Endothelial cell of umbilical vein (primary cell): ENCODE results near the gene KLRG1. TPM values are rescaled to one million over a fixed set of nuclear protein-coding genes. Genes with fewer than 3 reads are reported as not detected.

ENCODE experiments used
- BruUV-seq: library from RNA; stranded (reverse); fragments of 400-500 nt; replicated peaks from 2 replicates; lab custom pipeline; 2021; lab: Mats Ljungman, UMichigan
- CTCF ChIA-PET: fragments of 300-600, 350-600 bp; sonication (Branson Sonifier 250); formaldehyde crosslinking; loops from one replicate; lab custom pipeline; 2021; ENCODE audit warnings: antibody characterized with exemption, inconsistent platforms; lab: Charles Lee
- POLR2A ChIA-PET: fragments of 300-600, 350-600 bp; sonication (Branson Sonifier 250); formaldehyde crosslinking; loops from one replicate; lab custom pipeline; 2021; ENCODE audit warnings: antibody characterized with exemption, inconsistent platforms; lab: Charles Lee
- DNase-seq: peaks from one replicate; pipeline ENCODE4 v3.0.0-alpha.2; 2011; ENCODE audit warnings: low read depth, low spot score
- FAIRE-seq: peaks from 2 replicates; lab custom pipeline; 2011; peaks lifted over from hg19 to GRCh38; lab: Jason Lieb, UNC
- H2AFZ ChIP-seq: 2 replicates; pipeline ENCODE4 v1.6.0; 2012; ENCODE audit warnings: low read depth, low read length, control low read depth, inconsistent platforms
- H3K27ac ChIP-seq: 2 replicates; pipeline ENCODE4 v1.5.1; 2011; ENCODE audit warnings: low read depth, mild to moderate bottlenecking, control low read depth, low read length, moderate library complexity; ENCODE audit not compliant: insufficient read depth
- H3K27me3 ChIP-seq, 2 experiments: 2 replicates each; pipeline versions ENCODE4 v1.6.0 to v1.6.1; 2011; ENCODE audit warnings: low read length in 2 of 2, mixed read lengths in 1 of 2; ENCODE audit not compliant: control insufficient read depth in 2 of 2, insufficient read depth in 2 of 2
- H3K36me3 ChIP-seq, 2 experiments: 2 replicates in 1 of 2; 3 replicates in 1 of 2; pipeline ENCODE4 v1.5.1; 2011; ENCODE audit warnings: low read length in 2 of 2, mild to moderate bottlenecking in 1 of 2, moderate library complexity in 1 of 2; ENCODE audit not compliant: control insufficient read depth in 2 of 2, insufficient read depth in 2 of 2; ENCODE audit errors: extremely low read depth in 1 of 2
- H3K4me1 ChIP-seq: 3 replicates; pipeline ENCODE4 v1.5.1; 2011; ENCODE audit warnings: mild to moderate bottlenecking, low read length; ENCODE audit not compliant: control insufficient read depth, insufficient read depth; ENCODE audit errors: extremely low read depth
- H3K4me2 ChIP-seq: 2 replicates; pipeline ENCODE4 v1.6.1; 2011; ENCODE audit warnings: low read length, control low read depth, mixed read lengths; ENCODE audit not compliant: insufficient read depth
- H3K4me3 ChIP-seq, 3 experiments: fragments of 200-600 bp in 1 of 3; sonication (generic), shearing (Covaris generic) in 1 of 3; replicated peaks in 1 of 3; 2 replicates each; pipeline ENCODE4 v1.5.1; 2011 to 2016; ENCODE audit warnings: control low read depth in 3 of 3, low read length in 3 of 3, mild to moderate bottlenecking in 2 of 3, inconsistent platforms in 1 of 3, low read depth in 1 of 3, moderate library complexity in 1 of 3; ENCODE audit not compliant: insufficient read depth in 1 of 3
- H3K79me2 ChIP-seq: 2 replicates; pipeline ENCODE4 v1.6.0; 2012; ENCODE audit warnings: low read length, inconsistent platforms; ENCODE audit not compliant: control insufficient read depth, insufficient read depth
- H3K9ac ChIP-seq: replicated peaks from 2 replicates; pipeline ENCODE3; 2011; ENCODE audit warnings: low read length, control low read depth; ENCODE audit not compliant: insufficient read depth; ENCODE audit errors: extremely low read depth
- H3K9me1 ChIP-seq: replicated peaks from 3 replicates; pipeline ENCODE4 v1.6.0; 2011; ENCODE audit warnings: mild to moderate bottlenecking, low read length; ENCODE audit not compliant: control insufficient read depth, insufficient read depth; ENCODE audit errors: extremely low read depth
- H3K9me3 ChIP-seq: replicated peaks from 2 replicates; pipeline ENCODE4 v1.5.1; 2012; ENCODE audit warnings: low read length, inconsistent platforms; ENCODE audit not compliant: control insufficient read depth, insufficient read depth
- H4K20me1 ChIP-seq: replicated peaks from 2 replicates; pipeline ENCODE3; 2011; ENCODE audit warnings: mild to moderate bottlenecking, low read length; ENCODE audit not compliant: control insufficient read depth, insufficient read depth; ENCODE audit errors: extremely low read depth
- EZH2 ChIP-seq: IDR thresholded peaks from 2 replicates; pipeline ENCODE4 v1.6.1; 2012; ENCODE audit warnings: borderline replicate concordance, low read depth, mild to moderate bottlenecking, moderate library complexity, low read length, inconsistent platforms; ENCODE audit not compliant: severe bottlenecking
- FOS ChIP-seq: IDR thresholded peaks from 2 replicates; pipeline ENCODE4 v1.6.1; 2011; ENCODE audit warnings: mild to moderate bottlenecking, low read length, moderate library complexity, borderline replicate concordance; ENCODE audit not compliant: insufficient read depth
- GATA2 ChIP-seq: IDR thresholded peaks from 2 replicates; pipeline ENCODE4 v1.7.0; 2011; ENCODE audit warnings: low read depth, mild to moderate bottlenecking, moderate library complexity, mixed read lengths, low read length; ENCODE audit not compliant: insufficient read length, insufficient read depth
- JUN ChIP-seq: IDR thresholded peaks from 2 replicates; pipeline ENCODE4 v1.6.1; 2011; ENCODE audit warnings: borderline replicate concordance, low read depth; ENCODE audit not compliant: insufficient read length, insufficient read depth
- MYC ChIP-seq: IDR thresholded peaks from one replicate; pipeline ENCODE4 v1.6.1; 2011; ENCODE audit warnings: mild to moderate bottlenecking, low read depth, low read length
- POLR2A ChIP-seq: IDR thresholded peaks from 2 replicates; pipeline ENCODE4 v1.6.1; 2012; ENCODE audit warnings: low read depth, mild to moderate bottlenecking, control low read depth, low read length
- POLR2AphosphoS5 ChIP-seq: IDR thresholded peaks from 2 replicates; pipeline ENCODE4 v1.6.1; 2012; ENCODE audit warnings: low read depth, mild to moderate bottlenecking, control low read depth, low read length, moderate library complexity; ENCODE audit not compliant: insufficient read depth
- dilution Hi-C: fragments of 300-500 bp; cut with MboI; formaldehyde crosslinking; loops from one replicate; pipeline ENCODE4 v1.15.0; 2019; ENCODE audit warnings: low sequenced_read_pairs; ENCODE audit not compliant: extremely low pct_ligation_motif_present
- intact Hi-C: fragments of 100-400 bp; cut with micrococcal nuclease; formaldehyde crosslinking; loops from one replicate; pipeline ENCODE4 v1.10.0; 2022
- polyA plus RNA-seq, 4 experiments: library from polyadenylated mRNA; depleted of rRNA in 3 of 4; stranded (reverse) in 3 of 4; unstranded in 1 of 4; fragments of >200 nt; gene quantifications; 2 replicates each; pipeline versions ENCODE4 v1.2.1 to v1.2.3, GENCODE V29; 2011 to 2012; ENCODE audit warnings: missing spikeins in 1 of 4
- total RNA-seq: library from RNA; stranded (reverse); gene quantifications from 2 replicates; pipeline ENCODE4 v1.2.3, GENCODE V29; 2021
- TF ChIP-seq, protein P1 (sequence below): IDR thresholded peaks from 2 replicates; pipeline ENCODE4 v1.6.1; 2011; ENCODE audit not compliant: insufficient read depth, insufficient read length
- TF ChIP-seq, protein P2 (sequence below), 2 donors: IDR thresholded peaks; 1 replicate in 1 of 2; 2 replicates in 1 of 2; pipeline ENCODE4 v1.5.1; 2011; ENCODE audit warnings: low read length in 2 of 2, mild to moderate bottlenecking in 2 of 2, moderate library complexity in 2 of 2, control low read depth in 1 of 2, inconsistent platforms in 1 of 2, low read depth in 1 of 2; ENCODE audit not compliant: insufficient read depth in 1 of 2; ENCODE audit errors: extremely low read depth in 1 of 2

The KLRG1 gene
- total and polyA plus RNA-seq, 2 donors (not counting 3 experiments of a cell fraction or from before 2014, with no cell fraction given): 4.4 to 15.9 TPM

DNA sequence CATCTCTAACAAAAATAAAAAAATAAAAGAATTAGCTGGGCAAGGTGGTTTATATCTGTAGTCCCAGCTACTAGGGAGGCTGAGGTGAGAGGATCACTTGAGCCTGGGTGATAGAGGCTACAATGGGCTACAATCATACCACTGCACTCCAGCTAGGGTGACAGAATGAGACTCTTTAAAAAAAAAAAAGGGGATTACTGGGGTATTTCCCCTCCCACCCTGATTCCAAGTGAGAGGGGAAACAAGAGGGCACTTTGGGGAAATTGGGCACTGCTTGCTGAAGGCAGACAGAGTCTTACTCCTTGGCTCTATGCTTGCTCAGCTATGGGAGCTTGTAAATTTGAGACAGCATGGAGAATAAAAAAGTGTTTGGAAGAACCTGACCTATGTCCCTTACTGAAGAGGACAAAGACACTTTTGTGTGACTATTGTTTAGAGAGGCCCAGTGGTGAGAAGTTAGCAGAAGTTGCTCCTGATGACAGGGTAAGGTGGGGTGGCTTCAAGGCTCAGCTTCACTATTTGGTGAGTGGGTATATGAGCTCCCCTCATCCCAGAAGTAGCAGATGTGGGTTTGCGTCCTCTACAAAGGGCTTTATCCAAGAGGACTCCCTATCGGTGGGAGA, 44.0 kb downstream of the KLRG1 start:
- no peak overlapping the region for H3K4me2 ChIP-seq
- no peak for DNase-seq
- BruUV-seq: no TSS peak
- no peak overlapping the region for H3K9ac ChIP-seq
- TF ChIP-seq EZH2 (no peak), FOS (no peak), MYC (no peak), JUN (no peak), POLR2AphosphoS5 (no peak), POLR2A (no peak), GATA2 (no peak)
- TF ChIP-seq, protein P1, sequence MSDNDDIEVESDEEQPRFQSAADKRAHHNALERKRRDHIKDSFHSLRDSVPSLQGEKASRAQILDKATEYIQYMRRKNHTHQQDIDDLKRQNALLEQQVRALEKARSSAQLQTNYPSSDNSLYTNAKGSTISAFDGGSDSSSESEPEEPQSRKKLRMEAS: no peak
- TF ChIP-seq, protein P2, sequence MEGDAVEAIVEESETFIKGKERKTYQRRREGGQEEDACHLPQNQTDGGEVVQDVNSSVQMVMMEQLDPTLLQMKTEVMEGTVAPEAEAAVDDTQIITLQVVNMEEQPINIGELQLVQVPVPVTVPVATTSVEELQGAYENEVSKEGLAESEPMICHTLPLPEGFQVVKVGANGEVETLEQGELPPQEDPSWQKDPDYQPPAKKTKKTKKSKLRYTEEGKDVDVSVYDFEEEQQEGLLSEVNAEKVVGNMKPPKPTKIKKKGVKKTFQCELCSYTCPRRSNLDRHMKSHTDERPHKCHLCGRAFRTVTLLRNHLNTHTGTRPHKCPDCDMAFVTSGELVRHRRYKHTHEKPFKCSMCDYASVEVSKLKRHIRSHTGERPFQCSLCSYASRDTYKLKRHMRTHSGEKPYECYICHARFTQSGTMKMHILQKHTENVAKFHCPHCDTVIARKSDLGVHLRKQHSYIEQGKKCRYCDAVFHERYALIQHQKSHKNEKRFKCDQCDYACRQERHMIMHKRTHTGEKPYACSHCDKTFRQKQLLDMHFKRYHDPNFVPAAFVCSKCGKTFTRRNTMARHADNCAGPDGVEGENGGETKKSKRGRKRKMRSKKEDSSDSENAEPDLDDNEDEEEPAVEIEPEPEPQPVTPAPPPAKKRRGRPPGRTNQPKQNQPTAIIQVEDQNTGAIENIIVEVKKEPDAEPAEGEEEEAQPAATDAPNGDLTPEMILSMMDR (IDR thresholded peaks at IDR 0.05; ENCODE audit: extremely low read depth in 1 of 2, insufficient read depth in 1 of 2, low read depth in 1 of 2, low read length in 2 of 2): no peak
- H3K4me1 ChIP-seq: no peaks in the 10 kb centered on the region
- dilution Hi-C loops (no loop called here), intact Hi-C loops (no loop called here)
- no peaks in the 10 kb centered on the region for H3K9me3 ChIP-seq
- H3K36me3 ChIP-seq: no peaks in the 10 kb centered on the region
- FAIRE-seq: no peak
- no peaks in the 10 kb centered on the region for H3K79me2 ChIP-seq
- peaks cover 7 to 8% of the 10 kb centered on the region in 2 experiments for H3K27me3 ChIP-seq
- no peaks in the 10 kb centered on the region for H4K20me1 ChIP-seq
- no peak overlapping the region for H2AFZ ChIP-seq
- no peaks in the 10 kb centered on the region for H3K9me1 ChIP-seq
- POLR2A ChIA-PET: no interaction called here
- CTCF ChIA-PET: interaction anchor here (0.9 to 4.9 kb wide), 5 partner anchors 16 to 489 kb away, joined by 4 to 21 read pairs (median 9); partner anchors contain the start of gene M6PR
- no peak overlapping the region for H3K4me3 ChIP-seq
- no peak overlapping the region for H3K27ac ChIP-seq
